ENCODE data around the gene NBPF12. TPM values are rescaled to one million over a fixed set of nuclear protein-coding genes. Genes with fewer than 3 reads are reported as not detected.
"Not testable (repeated sequence)": the region's sequence is repeated elsewhere in the genome, so short reads cannot be mapped to it uniquely, and the experiment has no call there.

NBPF12 gene
- total RNA-seq (2014; rRNA removed; shearing (Covaris generic)): 4.5 and 6.2 TPM in 2 replicates
- polyA plus RNA-seq (2016; fragmentation: Nextera tagmentation; extraction: Ambion mirVana): 2.9 and 3.1 TPM in 2 replicates

GRCh38 chr1:146938242-146938902 lies at the start of gene NBPF12:
Gene NBPF12 (plus strand): TSS chr1:146938324. CDS start chr1:146960144, 21,820 bp downstream.
- in situ Hi-C loops (cut with MboI); H3F3A ChIP-seq (ENCODE audit: insufficient read depth); H3K9me3 ChIP-seq (ENCODE audit: low read depth): not testable (repeated sequence)

GRCh38 chr1:146891355-146891754 lies 46.8 kb upstream of the NBPF12 start:
- H3K4me3 ChIP-seq: not testable (repeated sequence)
- 54 to 61% methylated on average over 2 to 3 of the region's 4 CpGs for WGBS, 2 experiments (ENCODE audit: low coverage in 1 of 2, low lambda C conversion rate in 2 of 2, missing lambda C conversion rate in 2 of 2)

More at GRCh38 chr1:146938242-146938902, at the start of gene NBPF12:
- Histone ChIP-seq H3K27ac (peak within 1 kb of the TSS; percentile 61), H3K79me2 (ENCODE audit: insufficient read depth) (peaks cover 24% of the 10 kb centered on the region), H3K4me2 (ENCODE audit: unreplicated experiment) (peak within 1 kb of the TSS; percentile 95), H2AFZ (peak within 1 kb of the TSS; percentile 63), H3K9ac (peak within 1 kb of the TSS; percentile 81), H3K4me3 (peak within 1 kb of the TSS; percentile 73)
- not testable (repeated sequence) for H3K27me3 ChIP-seq (replicated peaks; ENCODE audit: insufficient read depth); H3K4me1 ChIP-seq (ENCODE audit: insufficient read depth); H4K20me1 ChIP-seq (ENCODE audit: insufficient read depth); H3K36me3 ChIP-seq (ENCODE audit: low read depth); H3K9me2 ChIP-seq (ENCODE audit: insufficient read depth)
- peak; percentile 92 for DNase-seq
- WGBS, 2 experiments (ENCODE audit: low coverage in 1 of 2, low lambda C conversion rate in 2 of 2, missing lambda C conversion rate in 2 of 2): 0 to 2% methylated on average over 41 to 55 of the region's 61 CpGs

GRCh38 chr1:146892331-146892730 lies 45.8 kb upstream of the NBPF12 start:
- H4K20me1 ChIP-seq (ENCODE audit: insufficient read depth); H3K27me3 ChIP-seq (replicated peaks; ENCODE audit: insufficient read depth); H3K4me1 ChIP-seq (ENCODE audit: insufficient read depth); in situ Hi-C loops (cut with MboI); H3K4me3 ChIP-seq; H3K9ac ChIP-seq; H3K9me3 ChIP-seq (ENCODE audit: low read depth); H3K4me2 ChIP-seq (ENCODE audit: unreplicated experiment); DNase-seq; H3F3A ChIP-seq (ENCODE audit: insufficient read depth); H3K79me2 ChIP-seq (ENCODE audit: insufficient read depth); H3K9me2 ChIP-seq (ENCODE audit: insufficient read depth); H3K36me3 ChIP-seq (ENCODE audit: low read depth); H2AFZ ChIP-seq; H3K27ac ChIP-seq: not testable (repeated sequence)
- WGBS, 2 experiments (ENCODE audit: low coverage in 1 of 2, low lambda C conversion rate in 2 of 2, missing lambda C conversion rate in 2 of 2): 57 to 68% methylated on average over 1 to 2 of the region's 3 CpGs

More at GRCh38 chr1:146891355-146891754, 46.8 kb upstream of the NBPF12 start:
- H3K4me1 ChIP-seq (ENCODE audit: insufficient read depth); H2AFZ ChIP-seq; DNase-seq; H3K4me2 ChIP-seq (ENCODE audit: unreplicated experiment); H3K27ac ChIP-seq; H3K9ac ChIP-seq; H3K27me3 ChIP-seq (replicated peaks; ENCODE audit: insufficient read depth); H3K9me2 ChIP-seq (ENCODE audit: insufficient read depth); H3F3A ChIP-seq (ENCODE audit: insufficient read depth); H3K79me2 ChIP-seq (ENCODE audit: insufficient read depth); H3K9me3 ChIP-seq (ENCODE audit: low read depth); H3K36me3 ChIP-seq (ENCODE audit: low read depth); H4K20me1 ChIP-seq (ENCODE audit: insufficient read depth); in situ Hi-C loops (cut with MboI): not testable (repeated sequence)

GRCh38 chr1:146907565-146908261 lies 30.4 kb upstream of the NBPF12 start:
- H3K9me3 ChIP-seq (ENCODE audit: low read depth); H3K27me3 ChIP-seq (replicated peaks; ENCODE audit: insufficient read depth); in situ Hi-C loops (cut with MboI); H3K4me1 ChIP-seq (ENCODE audit: insufficient read depth); H2AFZ ChIP-seq; H3K27ac ChIP-seq; H3K4me2 ChIP-seq (ENCODE audit: unreplicated experiment); H3K9ac ChIP-seq; H4K20me1 ChIP-seq (ENCODE audit: insufficient read depth); H3K79me2 ChIP-seq (ENCODE audit: insufficient read depth); DNase-seq; H3K4me3 ChIP-seq; H3F3A ChIP-seq (ENCODE audit: insufficient read depth); H3K36me3 ChIP-seq (ENCODE audit: low read depth); H3K9me2 ChIP-seq (ENCODE audit: insufficient read depth): not testable (repeated sequence)
- WGBS, 2 experiments (ENCODE audit: low coverage in 1 of 2, low lambda C conversion rate in 2 of 2, missing lambda C conversion rate in 2 of 2): 51 to 65% methylated on average over 7 to 8 of the region's 8 CpGs

- not testable (repeated sequence) for H4K20me1 ChIP-seq (ENCODE audit: insufficient read depth)
Measured at GRCh38 chr1:146912975-146913374, 25.1 kb upstream of the NBPF12 start.

DNA sequence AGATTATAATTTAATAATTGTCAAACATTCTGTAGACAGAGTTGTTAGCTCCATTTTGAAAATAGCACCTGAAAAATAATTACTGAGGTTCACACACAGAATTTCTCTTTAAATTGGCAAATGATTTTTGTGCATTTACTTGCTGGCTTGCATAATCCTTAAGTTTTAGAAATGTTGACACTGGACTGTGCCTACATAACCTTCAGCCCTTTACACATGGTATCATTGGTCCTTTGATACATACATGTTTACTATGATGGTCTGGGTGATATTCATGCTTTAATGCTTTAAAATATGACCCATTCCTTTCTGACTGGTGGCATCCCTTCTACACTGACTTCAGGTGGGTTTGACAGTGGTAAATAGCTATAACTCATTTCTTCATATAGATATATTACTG lies 17.3 kb upstream of the NBPF12 start:
- H3K36me3 ChIP-seq (ENCODE audit: low read depth); H3K4me2 ChIP-seq (ENCODE audit: unreplicated experiment); H3K4me3 ChIP-seq; H4K20me1 ChIP-seq (ENCODE audit: insufficient read depth); H3K9me3 ChIP-seq (ENCODE audit: low read depth); H3K79me2 ChIP-seq (ENCODE audit: insufficient read depth); H3K4me1 ChIP-seq (ENCODE audit: insufficient read depth); H3K9ac ChIP-seq; H3K27ac ChIP-seq; H3K9me2 ChIP-seq (ENCODE audit: insufficient read depth); H3F3A ChIP-seq (ENCODE audit: insufficient read depth); DNase-seq; in situ Hi-C loops (cut with MboI); H3K27me3 ChIP-seq (replicated peaks; ENCODE audit: insufficient read depth); H2AFZ ChIP-seq: not testable (repeated sequence)

More at GRCh38 chr1:146912975-146913374, 25.1 kb upstream of the NBPF12 start:
- 19 to 23% methylated on average over 3 of the region's 3 CpGs for WGBS, 2 experiments (ENCODE audit: low coverage in 1 of 2, low lambda C conversion rate in 2 of 2, missing lambda C conversion rate in 2 of 2)
- in situ Hi-C loops (cut with MboI); H2AFZ ChIP-seq; H3K4me2 ChIP-seq (ENCODE audit: unreplicated experiment); H3K27ac ChIP-seq; H3K4me3 ChIP-seq; H3K9me2 ChIP-seq (ENCODE audit: insufficient read depth); H3K9me3 ChIP-seq (ENCODE audit: low read depth); H3K4me1 ChIP-seq (ENCODE audit: insufficient read depth); H3F3A ChIP-seq (ENCODE audit: insufficient read depth); H3K79me2 ChIP-seq (ENCODE audit: insufficient read depth); H3K27me3 ChIP-seq (replicated peaks; ENCODE audit: insufficient read depth); H3K9ac ChIP-seq; H3K36me3 ChIP-seq (ENCODE audit: low read depth): not testable (repeated sequence)
- peak; percentile 63 for DNase-seq

DNA sequence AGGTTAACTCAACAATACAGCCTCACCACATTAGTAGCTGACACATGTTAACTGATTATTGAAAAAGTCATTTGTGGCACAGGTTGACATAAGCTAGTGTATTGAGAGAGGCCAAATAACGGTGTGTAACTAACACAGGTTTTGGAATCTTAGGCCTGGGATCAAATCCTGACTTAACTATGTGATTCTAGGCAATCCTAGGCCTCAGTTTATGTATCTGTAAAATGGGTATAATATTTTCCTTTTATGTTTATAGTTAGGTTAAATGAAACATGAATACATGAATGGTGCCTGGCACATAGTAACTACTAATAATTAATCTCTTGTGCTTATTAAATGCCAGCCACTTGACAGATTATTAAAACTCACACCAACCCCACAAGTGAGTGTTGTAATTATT lies 15.5 kb upstream of the NBPF12 start:
- H3K9me3 ChIP-seq (ENCODE audit: low read depth); H3K4me2 ChIP-seq (ENCODE audit: unreplicated experiment); H3K79me2 ChIP-seq (ENCODE audit: insufficient read depth); H3K27me3 ChIP-seq (replicated peaks; ENCODE audit: insufficient read depth); H3K4me1 ChIP-seq (ENCODE audit: insufficient read depth); H3K9ac ChIP-seq; DNase-seq; H2AFZ ChIP-seq; in situ Hi-C loops (cut with MboI); H3K36me3 ChIP-seq (ENCODE audit: low read depth); H4K20me1 ChIP-seq (ENCODE audit: insufficient read depth); H3K4me3 ChIP-seq; H3K9me2 ChIP-seq (ENCODE audit: insufficient read depth); H3F3A ChIP-seq (ENCODE audit: insufficient read depth); H3K27ac ChIP-seq: not testable (repeated sequence)
- WGBS, 2 experiments (ENCODE audit: low coverage in 1 of 2, low lambda C conversion rate in 2 of 2, missing lambda C conversion rate in 2 of 2): 27 to 46% methylated on average over 1 of the region's 1 CpG
